Measurements from ENCODE around the gene SCNN1A.

- no peak for TF ChIP-seq CTCF (IDR thresholded peaks at IDR 0.05)
- no peak for TF ChIP-seq POLR2A (IDR thresholded peaks at IDR 0.05)
- TF ChIP-seq POLR2AphosphoS5 (IDR thresholded peaks at IDR 0.05; ENCODE audit: insufficient read depth in 1 of 2, low read depth in 1 of 2): no peak
Measured at GRCh38 chr12:6405963-6406362, 30.6 kb upstream of the SCNN1A start.
